ENCODE measurements around the gene COX6A1. TPM values are rescaled to one million over a fixed set of nuclear protein-coding genes. Genes with fewer than 3 reads are reported as not detected.
"Not testable (repeated sequence)": the region's sequence is repeated elsewhere in the genome, so short reads cannot be mapped to it uniquely, and the experiment has no call there.

COX6A1 gene
- total RNA-seq, 2 experiments from 2014 or later = 396 to 406 TPM

DNA sequence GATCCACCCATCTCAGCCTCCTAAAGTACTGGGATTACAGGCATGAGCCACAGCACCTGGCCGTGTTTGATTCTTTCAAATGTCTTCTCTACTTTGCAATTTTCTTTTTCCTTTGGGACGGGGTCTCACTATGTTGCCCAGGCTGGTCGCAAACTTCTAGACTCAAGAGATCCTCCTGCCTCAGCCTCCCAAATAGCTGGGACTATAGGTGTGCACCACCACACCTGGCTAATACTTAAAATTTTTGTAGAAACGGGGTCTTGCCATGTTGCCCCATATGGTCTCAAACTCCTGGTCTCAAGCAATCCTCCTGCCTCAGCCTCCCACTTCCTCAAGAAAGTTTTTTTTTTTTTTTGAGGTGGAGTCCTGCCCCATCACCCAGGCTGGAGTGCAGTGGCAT is 10.1 kb downstream of the COX6A1 start:
- H3K9me3 Mint-ChIP-seq = no peaks in the 10 kb centered on the region
- no peak for DNase-seq
- peak overlapping the region; percentile 94 for H3K4me3 Mint-ChIP-seq
- intact Hi-C loops (cut with micrococcal nuclease) = no loop called here
- peaks cover 35% of the 10 kb centered on the region for H3K4me1 Mint-ChIP-seq (ENCODE audit: low read depth)
- ChIA-PET CTCF (interaction anchor here (0.9 to 2.1 kb wide), 6 partner anchors 8 to 24 kb away, joined by 3 to 11 read pairs (median 4); no protein-coding TSS in a partner anchor), POLR2A (interaction anchor here (1.3 to 4.3 kb wide), 6 partner anchors 9 to 87 kb away, joined by 4 to 18 read pairs (median 10); partner anchors contain the start of gene SRSF9)
- no peak overlapping the region for H3K27ac Mint-ChIP-seq
- peaks cover 33% of the 10 kb centered on the region for H3K36me3 Mint-ChIP-seq (ENCODE audit: low read depth)
- no peak for ATAC-seq
- TF ChIP-seq, protein P1, sequence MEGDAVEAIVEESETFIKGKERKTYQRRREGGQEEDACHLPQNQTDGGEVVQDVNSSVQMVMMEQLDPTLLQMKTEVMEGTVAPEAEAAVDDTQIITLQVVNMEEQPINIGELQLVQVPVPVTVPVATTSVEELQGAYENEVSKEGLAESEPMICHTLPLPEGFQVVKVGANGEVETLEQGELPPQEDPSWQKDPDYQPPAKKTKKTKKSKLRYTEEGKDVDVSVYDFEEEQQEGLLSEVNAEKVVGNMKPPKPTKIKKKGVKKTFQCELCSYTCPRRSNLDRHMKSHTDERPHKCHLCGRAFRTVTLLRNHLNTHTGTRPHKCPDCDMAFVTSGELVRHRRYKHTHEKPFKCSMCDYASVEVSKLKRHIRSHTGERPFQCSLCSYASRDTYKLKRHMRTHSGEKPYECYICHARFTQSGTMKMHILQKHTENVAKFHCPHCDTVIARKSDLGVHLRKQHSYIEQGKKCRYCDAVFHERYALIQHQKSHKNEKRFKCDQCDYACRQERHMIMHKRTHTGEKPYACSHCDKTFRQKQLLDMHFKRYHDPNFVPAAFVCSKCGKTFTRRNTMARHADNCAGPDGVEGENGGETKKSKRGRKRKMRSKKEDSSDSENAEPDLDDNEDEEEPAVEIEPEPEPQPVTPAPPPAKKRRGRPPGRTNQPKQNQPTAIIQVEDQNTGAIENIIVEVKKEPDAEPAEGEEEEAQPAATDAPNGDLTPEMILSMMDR (IDR thresholded peaks at IDR 0.05) = no peak
- no peaks in the 10 kb centered on the region for H3K27me3 Mint-ChIP-seq

GRCh38 chr12:120452524-120452923 is 14.6 kb downstream of the COX6A1 start:
- H3K27ac Mint-ChIP-seq; ATAC-seq; H3K27me3 Mint-ChIP-seq; H3K4me3 Mint-ChIP-seq; H3K9me3 Mint-ChIP-seq; intact Hi-C loops (cut with micrococcal nuclease); DNase-seq: not testable (repeated sequence)
- Mint-ChIP-seq H3K36me3 (ENCODE audit: low read depth) (peaks cover 35% of the 10 kb centered on the region), H3K4me1 (ENCODE audit: low read depth) (peaks cover 21% of the 10 kb centered on the region)
- CTCF ChIA-PET = interaction anchor here (1.0 to 12.0 kb wide), 4 partner anchors 12 to 150 kb away, joined by 3 to 110 read pairs (median 4); partner anchors contain the start of genes SIRT4 and SRSF9
- POLR2A ChIA-PET = interaction anchor here (1.0 to 2.2 kb wide), 5 partner anchors 12 to 251 kb away, joined by 3 to 10 read pairs (median 3); partner anchors contain the start of gene SRSF9

GRCh38 chr12:120453060-120453750 is 15.3 kb downstream of the COX6A1 start:
- no peaks in the 10 kb centered on the region for H3K27me3 Mint-ChIP-seq
- peaks cover 34% of the 10 kb centered on the region for H3K36me3 Mint-ChIP-seq (ENCODE audit: low read depth)
- POLR2A ChIA-PET = interaction anchor here (1.0 to 2.2 kb wide), 5 partner anchors 11 to 15 kb away, joined by 3 to 10 read pairs (median 4); partner anchors contain the start of gene SRSF9
- CTCF ChIA-PET = interaction anchor here (1.0 to 12.0 kb wide), 8 partner anchors 13 to 225 kb away, joined by 3 to 110 read pairs (median 4); partner anchors contain the start of genes SIRT4 and SRSF9
- no peaks in the 10 kb centered on the region for H3K9me3 Mint-ChIP-seq
- ATAC-seq = no peak
- intact Hi-C loops (cut with micrococcal nuclease) = no loop called here
- DNase-seq = no peak
- peaks cover 15% of the 10 kb centered on the region for H3K4me1 Mint-ChIP-seq (ENCODE audit: low read depth)
- H3K27ac Mint-ChIP-seq = peak overlapping the region; percentile 49
- TF ChIP-seq, protein P1 (IDR thresholded peaks at IDR 0.05) = no peak
- H3K4me3 Mint-ChIP-seq = no peak overlapping the region

DNA sequence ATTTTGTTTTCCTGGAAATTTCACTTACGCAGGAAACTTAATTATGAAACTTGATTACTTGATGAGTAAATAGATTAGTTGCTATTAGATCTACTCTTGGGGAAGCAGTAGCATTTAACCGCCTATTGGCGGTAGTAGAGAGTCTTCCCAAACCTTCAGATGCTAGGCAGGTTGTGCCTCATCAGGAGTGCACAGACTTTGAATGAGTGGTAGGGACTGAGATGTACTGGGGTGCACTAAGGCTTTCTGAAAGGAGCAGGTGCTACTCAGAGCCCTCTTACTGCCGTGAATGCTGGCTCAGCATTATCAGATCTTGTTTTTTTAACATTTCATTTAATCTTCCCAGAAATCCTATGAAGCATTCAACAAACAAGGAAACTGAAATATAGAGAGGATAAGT is 16.1 kb downstream of the COX6A1 start:
- DNase-seq (peak; percentile 32), ATAC-seq (peak; percentile 97)
- H3K9me3 Mint-ChIP-seq = no peaks in the 10 kb centered on the region
- no peak overlapping the region for H3K4me3 Mint-ChIP-seq
- H3K4me1 Mint-ChIP-seq (ENCODE audit: low read depth) = peaks cover 15% of the 10 kb centered on the region
- H3K36me3 Mint-ChIP-seq (ENCODE audit: low read depth) = peaks cover 38% of the 10 kb centered on the region
- TF ChIP-seq, protein P1 (IDR thresholded peaks at IDR 0.05) = peak; percentile 71
- POLR2A ChIA-PET = interaction anchor here (1.0 to 3.6 kb wide), 5 partner anchors 9 to 15 kb away, joined by 3 to 26 read pairs (median 4); partner anchors contain the start of gene SRSF9
- intact Hi-C loops (cut with micrococcal nuclease) = no loop called here
- no peaks in the 10 kb centered on the region for H3K27me3 Mint-ChIP-seq
- peak overlapping the region; percentile 11 for H3K27ac Mint-ChIP-seq
- CTCF ChIA-PET = interaction anchor here (1.0 to 12.0 kb wide), 8 partner anchors 13 to 226 kb away, joined by 3 to 110 read pairs (median 4); partner anchors contain the start of gene SRSF9

DNA sequence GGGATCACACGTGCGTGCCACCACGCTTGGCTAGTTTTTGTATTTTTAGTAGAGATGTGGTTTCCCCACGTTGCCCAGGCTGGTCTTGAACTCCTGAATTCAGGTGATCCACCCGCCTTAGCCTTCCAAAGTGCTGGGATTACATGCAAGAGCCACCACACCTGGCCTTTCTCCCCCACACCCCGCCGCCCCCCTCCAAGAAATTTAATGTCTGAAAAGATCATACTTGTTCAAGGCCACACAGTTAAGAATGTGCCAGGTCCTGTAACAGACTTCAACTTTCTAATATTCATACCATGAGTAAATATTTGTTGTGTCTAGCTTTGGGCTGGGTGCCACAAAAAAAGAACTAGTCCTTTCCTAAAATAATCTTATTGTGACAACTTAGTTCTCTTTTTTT is 17.4 kb downstream of the COX6A1 start:
- ATAC-seq (no peak), DNase-seq (no peak)
- peaks cover 43% of the 10 kb centered on the region for H3K36me3 Mint-ChIP-seq (ENCODE audit: low read depth)
- ChIA-PET POLR2A (interaction anchor here (0.6 to 3.6 kb wide), 3 partner anchors 13 to 128 kb away, joined by 5 to 26 read pairs (median 6); partner anchors contain the start of gene SRSF9), CTCF (interaction anchor here (12.0 kb wide), 1 partner anchor 11 kb away, joined by 110 read pairs; the partner anchor contains the start of gene SRSF9)
- H3K27me3 Mint-ChIP-seq = no peaks in the 10 kb centered on the region
- peaks cover 13% of the 10 kb centered on the region for H3K4me1 Mint-ChIP-seq (ENCODE audit: low read depth)
- H3K9me3 Mint-ChIP-seq = no peaks in the 10 kb centered on the region
- H3K4me3 Mint-ChIP-seq = no peak overlapping the region
- intact Hi-C loops (cut with micrococcal nuclease) = no loop called here
- TF ChIP-seq, protein P1 (IDR thresholded peaks at IDR 0.05) = no peak
- no peak overlapping the region for H3K27ac Mint-ChIP-seq
